Neuronal stem cell (in vitro differentiated cells): ENCODE results near the gene CDKN1B.
"Not testable (repeated sequence)": the region's sequence is repeated elsewhere in the genome, so short reads cannot be mapped to it uniquely, and the experiment has no call there.

ENCODE experiments used
- DNase-seq: peaks from one replicate; pipeline ENCODE4 v3.0.0-alpha.2; 2013; ENCODE audit warnings: low spot score
- H2AFZ ChIP-seq: one replicate; pipeline ENCODE4 v1.6.1; 2013; ENCODE audit warnings: mild to moderate bottlenecking, low read length, inconsistent platforms
- H2AK5ac ChIP-seq: 2 replicates; pipeline ENCODE4 v1.6.1; 2013; ENCODE audit warnings: low read depth, mild to moderate bottlenecking, inconsistent platforms, low read length, moderate library complexity, mixed read lengths
- H2BK120ac ChIP-seq: 2 replicates; pipeline ENCODE4 v1.6.1; 2013; ENCODE audit warnings: low read depth, mild to moderate bottlenecking, inconsistent platforms, low read length, moderate library complexity, mixed read lengths
- H2BK12ac ChIP-seq: one replicate; pipeline ENCODE4 v1.6.1; 2013; ENCODE audit warnings: low read length, inconsistent platforms
- H2BK15ac ChIP-seq: 2 replicates; pipeline ENCODE4 v1.6.1; 2013; ENCODE audit warnings: mild to moderate bottlenecking, low read length, inconsistent platforms, mixed read lengths
- H2BK5ac ChIP-seq: one replicate; pipeline ENCODE4 v1.6.1; 2013; ENCODE audit warnings: inconsistent platforms, mild to moderate bottlenecking, low read length, moderate library complexity
- H3K14ac ChIP-seq: one replicate; pipeline ENCODE4 v1.6.1; 2013; ENCODE audit warnings: low read length, inconsistent platforms
- H3K18ac ChIP-seq: 2 replicates; pipeline ENCODE4 v1.6.1; 2013; ENCODE audit warnings: low read length, inconsistent platforms
- H3K23ac ChIP-seq: 2 replicates; pipeline ENCODE4 v1.6.1; 2013; ENCODE audit warnings: low read depth, mild to moderate bottlenecking, mixed read lengths, low read length, inconsistent platforms; ENCODE audit not compliant: poor library complexity
- H3K27ac ChIP-seq: replicated peaks from 3 replicates; pipeline ENCODE4 v1.5.1; 2013; ENCODE audit warnings: low read length, inconsistent platforms
- H3K27me3 ChIP-seq, 3 experiments: 2 replicates each; pipeline ENCODE4 v1.6.1; 2013; ENCODE audit warnings: low read length in 3 of 3, mild to moderate bottlenecking in 2 of 3, inconsistent platforms in 1 of 3, low read depth in 1 of 3, mixed read lengths in 1 of 3, moderate library complexity in 1 of 3; ENCODE audit not compliant: control insufficient read depth in 3 of 3, insufficient read depth in 3 of 3
- H3K36me3 ChIP-seq, 2 donors: replicated peaks in 1 of 2; 2 replicates each; pipeline ENCODE4 v1.6.1; 2013; ENCODE audit warnings: low read length in 2 of 2; ENCODE audit not compliant: control insufficient read depth in 2 of 2, insufficient read depth in 2 of 2
- H3K4ac ChIP-seq: 2 replicates; pipeline ENCODE4 v1.6.1; 2013; ENCODE audit warnings: inconsistent platforms, mild to moderate bottlenecking, low read length, moderate library complexity
- H3K4me1 ChIP-seq, 2 donors: 1 replicate in 1 of 2; 2 replicates in 1 of 2; pipeline ENCODE4 v1.6.1; 2013; ENCODE audit warnings: low read length in 2 of 2, low read depth in 1 of 2; ENCODE audit not compliant: control insufficient read depth in 2 of 2, insufficient read depth in 1 of 2
- H3K4me2 ChIP-seq: one replicate; pipeline ENCODE4 v1.6.1; 2013; ENCODE audit warnings: mild to moderate bottlenecking, low read length, inconsistent platforms; ENCODE audit not compliant: insufficient read depth, poor library complexity, severe bottlenecking
- H3K4me3 ChIP-seq, 2 donors: 2 replicates each; pipeline ENCODE4 v1.5.1; 2013; ENCODE audit warnings: low read length in 2 of 2, mild to moderate bottlenecking in 2 of 2, inconsistent platforms in 1 of 2, moderate library complexity in 1 of 2
- H3K79me1 ChIP-seq: one replicate; pipeline ENCODE4 v1.6.1; 2013; ENCODE audit warnings: low read depth, mild to moderate bottlenecking, inconsistent platforms, low read length, moderate library complexity
- H3K9ac ChIP-seq: one replicate; pipeline ENCODE4 v1.6.1; 2013; ENCODE audit warnings: mild to moderate bottlenecking, low read depth, low read length, inconsistent platforms; ENCODE audit not compliant: poor library complexity
- H3K9me3 ChIP-seq, 2 donors: replicated peaks in 1 of 2; 2 replicates each; pipeline versions ENCODE3 to v1.6.1; 2013; ENCODE audit warnings: low read length in 2 of 2, mild to moderate bottlenecking in 2 of 2, inconsistent platforms in 1 of 2, low read depth in 1 of 2, mixed read lengths in 1 of 2, moderate library complexity in 1 of 2; ENCODE audit not compliant: control insufficient read depth in 2 of 2, insufficient read depth in 1 of 2
- H4K8ac ChIP-seq: one replicate; pipeline ENCODE4 v1.6.1; 2013; ENCODE audit warnings: low read depth, mild to moderate bottlenecking, inconsistent platforms, low read length, moderate library complexity
- H4K91ac ChIP-seq: one replicate; pipeline ENCODE4 v1.6.1; 2013; ENCODE audit warnings: low read length, low read depth, mild to moderate bottlenecking, inconsistent platforms; ENCODE audit not compliant: poor library complexity
- WGBS, 2 donors: extraction: QIAGEN DNeasy Blood & Tissue Kit; methylation state at CpG; one replicate each; pipeline ENCODE4 v1.1.7; 2013; ENCODE audit warnings: missing lambda C conversion rate in 2 of 2, mixed read lengths in 1 of 2; ENCODE audit not compliant: insufficient read length in 2 of 2, insufficient replicate concordance in 1 of 2; ENCODE audit errors: extremely low coverage in 2 of 2; 5-methylcytosine and 5-hydroxymethylcytosine counted together

Gene CDKN1B

DNA sequence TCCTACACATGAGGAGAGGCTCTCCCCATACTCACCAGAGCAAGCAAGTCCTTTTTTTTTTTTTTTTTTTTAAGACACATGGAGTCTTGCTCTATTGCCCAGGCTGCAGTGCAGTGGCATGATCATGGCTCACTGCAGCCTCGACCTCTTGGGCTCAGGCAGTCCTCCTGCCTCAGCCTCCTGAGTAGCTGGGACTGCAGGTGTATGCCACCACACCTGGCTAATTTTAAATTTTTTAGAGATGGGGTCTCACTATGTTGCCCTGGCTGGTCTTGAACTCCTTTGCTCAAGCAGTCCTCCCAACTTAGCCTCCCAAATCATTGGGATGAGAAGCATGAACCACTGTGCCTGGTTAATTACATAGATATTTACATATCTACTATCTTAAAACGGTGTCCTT is 21.0 kb downstream of the CDKN1B start:
- not testable (repeated sequence) for H4K8ac ChIP-seq, H3K79me1 ChIP-seq, H3K14ac ChIP-seq, H3K27ac ChIP-seq, H2AFZ ChIP-seq, H3K36me3 ChIP-seq, H3K27me3 ChIP-seq, DNase-seq, H2BK5ac ChIP-seq, H3K4ac ChIP-seq, H3K9me3 ChIP-seq, H2BK12ac ChIP-seq, H3K23ac ChIP-seq, H4K91ac ChIP-seq, H3K18ac ChIP-seq, H3K4me2 ChIP-seq, H2BK120ac ChIP-seq, H2BK15ac ChIP-seq, H2AK5ac ChIP-seq, H3K9ac ChIP-seq, H3K4me3 ChIP-seq
- WGBS, 2 donors = no CpG with 5 or more reads among the region's 2 CpGs
- H3K4me1 ChIP-seq = peaks cover 12 to 13% of the 10 kb centered on the region in 2 donors

DNA sequence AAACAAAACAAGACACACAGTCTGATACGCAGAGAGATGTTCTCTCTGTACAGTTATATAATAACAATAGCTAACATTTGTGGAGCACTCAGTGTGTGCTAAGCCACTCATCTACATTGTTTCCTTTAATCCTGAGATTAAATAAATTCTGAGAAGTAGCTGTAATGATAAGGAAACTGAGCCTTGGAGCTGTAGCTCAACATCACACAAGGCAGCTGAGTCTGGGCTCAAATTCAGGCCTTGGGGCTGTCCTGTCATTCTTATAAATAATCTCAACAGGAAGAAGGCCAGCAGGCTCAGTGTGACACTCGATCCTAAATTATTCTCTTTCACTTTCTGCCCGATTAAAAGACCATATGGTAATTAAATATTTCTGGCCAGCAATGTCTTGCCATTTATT is 24.5 kb downstream of the CDKN1B start:
- Histone ChIP-seq H3K9me3 (no peaks in the 10 kb centered on the region), H3K9ac (no peak overlapping the region), H3K27ac (no peak overlapping the region), H4K8ac (no peak overlapping the region), H2BK5ac (no peak overlapping the region), H2BK15ac (no peak overlapping the region), H3K27me3 (no peaks in the 10 kb centered on the region), H3K18ac (no peak overlapping the region), H2BK12ac (no peak overlapping the region), H3K4me3 (no peak overlapping the region), H3K23ac (no peak overlapping the region), H3K36me3 (no peaks in the 10 kb centered on the region), H3K4ac (no peak overlapping the region), H3K4me2 (no peak overlapping the region), H4K91ac (no peak overlapping the region), H3K4me1 (peaks cover 2 to 10% of the 10 kb centered on the region in 2 donors), H2AFZ (no peak overlapping the region), H2BK120ac (no peak overlapping the region), H2AK5ac (no peak overlapping the region), H3K14ac (no peak overlapping the region), H3K79me1 (no peaks in the 10 kb centered on the region)
- no CpG with 5 or more reads among the region's 3 CpGs for WGBS, 2 donors
- DNase-seq = no peak

DNA sequence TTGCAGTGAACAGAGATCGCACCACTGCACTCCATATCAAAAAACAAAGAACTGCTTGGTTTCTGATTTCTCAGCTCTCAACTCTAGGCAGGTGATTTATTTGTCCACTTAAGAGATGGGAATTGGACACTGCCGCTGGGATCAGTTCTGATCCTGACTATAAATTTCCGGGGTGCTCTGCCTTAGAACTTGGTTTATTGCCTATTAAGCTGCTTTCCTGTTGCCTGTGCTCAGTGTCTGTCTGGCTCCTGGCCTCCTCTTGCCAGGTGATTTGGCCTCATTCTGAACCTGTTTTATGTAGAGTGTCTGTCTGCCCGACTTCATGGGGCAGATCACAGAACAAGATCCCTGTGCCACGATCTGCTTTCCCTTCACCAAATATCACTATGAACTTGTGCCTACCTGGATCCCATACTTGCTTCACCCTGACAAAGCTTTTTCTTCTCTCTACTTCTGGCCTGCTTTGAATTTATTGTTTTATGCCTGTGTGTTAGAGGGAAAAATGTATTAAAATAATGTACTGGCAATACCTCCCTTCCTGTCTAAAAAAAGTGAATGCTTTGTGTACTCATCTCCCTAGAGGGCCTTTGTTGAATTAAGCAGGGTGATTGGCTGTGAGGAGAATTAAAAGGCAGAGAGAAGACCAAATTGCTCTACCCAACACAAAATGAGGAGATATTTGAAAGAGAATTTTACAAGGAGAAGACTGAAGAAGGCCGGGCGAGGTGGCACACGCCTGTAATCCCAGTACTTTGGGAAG is 27.6 kb downstream of the CDKN1B start:
- Histone ChIP-seq H2BK120ac (no peak overlapping the region), H2BK12ac (no peak overlapping the region), H2BK15ac (no peak overlapping the region), H4K91ac (no peak overlapping the region), H2BK5ac (no peak overlapping the region), H3K9ac (no peak overlapping the region), H3K14ac (no peak overlapping the region), H3K36me3 (no peaks in the 10 kb centered on the region), H3K27ac (no peak overlapping the region), H3K23ac (no peak overlapping the region), H2AK5ac (no peak overlapping the region), H3K4me2 (no peak overlapping the region), H3K4ac (no peak overlapping the region), H3K18ac (no peak overlapping the region), H3K79me1 (no peaks in the 10 kb centered on the region), H4K8ac (no peak overlapping the region), H3K4me1 (no peaks in the 10 kb centered on the region), H2AFZ (no peak overlapping the region), H3K9me3 (no peaks in the 10 kb centered on the region), H3K4me3 (no peak overlapping the region), H3K27me3 (no peaks in the 10 kb centered on the region)
- no peak for DNase-seq
- no CpG with 5 or more reads among the region's 8 CpGs for WGBS, 2 donors

DNA sequence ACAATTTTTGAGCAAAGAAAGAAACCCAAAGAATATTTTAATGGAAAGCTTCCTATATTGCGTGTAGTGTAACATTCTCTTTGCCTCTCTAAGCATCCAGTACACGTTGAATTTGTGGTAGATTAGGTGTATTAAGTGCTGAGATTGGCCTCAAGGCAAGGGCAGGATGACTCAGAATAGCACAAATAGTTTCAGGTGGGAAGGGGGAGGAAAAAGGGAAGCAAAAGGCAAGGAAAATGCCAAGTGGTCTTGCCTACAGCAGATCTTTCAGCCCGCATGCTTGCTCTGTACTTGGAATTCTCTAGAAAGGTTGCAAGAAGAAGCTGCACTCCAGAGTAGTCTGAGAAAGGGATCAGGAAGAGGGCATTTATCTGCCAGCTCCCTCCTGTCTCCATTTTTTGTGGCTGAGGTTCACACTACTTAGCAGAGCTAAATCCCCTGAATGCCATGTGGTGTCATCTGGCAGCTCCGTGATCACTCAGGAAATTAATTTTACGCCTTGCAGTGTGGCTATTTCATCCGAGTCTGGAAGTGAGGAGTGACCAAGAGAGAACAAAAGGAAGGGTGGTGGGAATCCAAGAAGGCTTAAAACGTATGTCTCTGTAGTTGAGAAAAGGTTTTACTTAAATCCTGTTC is 28.5 kb downstream of the CDKN1B start:
- Histone ChIP-seq H3K9ac (no peak overlapping the region), H3K4ac (no peak overlapping the region), H4K91ac (no peak overlapping the region), H3K79me1 (no peaks in the 10 kb centered on the region), H3K23ac (no peak overlapping the region), H2BK15ac (no peak overlapping the region), H3K4me2 (no peak overlapping the region), H3K14ac (no peak overlapping the region), H3K4me1 (no peaks in the 10 kb centered on the region), H3K9me3 (no peaks in the 10 kb centered on the region), H2AFZ (no peak overlapping the region), H3K4me3 (no peak overlapping the region), H2BK12ac (no peak overlapping the region), H3K36me3 (no peaks in the 10 kb centered on the region), H4K8ac (no peak overlapping the region), H3K27ac (no peak overlapping the region), H2AK5ac (no peak overlapping the region), H2BK120ac (no peak overlapping the region), H3K27me3 (no peaks in the 10 kb centered on the region), H2BK5ac (no peak overlapping the region), H3K18ac (no peak overlapping the region)
- DNase-seq = no peak
- WGBS, 2 donors = no CpG with 5 or more reads among the region's 7 CpGs
